ENCODE results near the gene CACNA1H. TPM values are rescaled to one million over a fixed set of nuclear protein-coding genes. Genes with fewer than 3 reads are reported as not detected.

Gene CACNA1H
- total and polyA plus RNA-seq, 9 of the 15 experiments (the other 6 are each of a cell fraction or from before 2014, with no cell fraction given), result 0.10 to 0.18 TPM; not detected in 7

DNA sequence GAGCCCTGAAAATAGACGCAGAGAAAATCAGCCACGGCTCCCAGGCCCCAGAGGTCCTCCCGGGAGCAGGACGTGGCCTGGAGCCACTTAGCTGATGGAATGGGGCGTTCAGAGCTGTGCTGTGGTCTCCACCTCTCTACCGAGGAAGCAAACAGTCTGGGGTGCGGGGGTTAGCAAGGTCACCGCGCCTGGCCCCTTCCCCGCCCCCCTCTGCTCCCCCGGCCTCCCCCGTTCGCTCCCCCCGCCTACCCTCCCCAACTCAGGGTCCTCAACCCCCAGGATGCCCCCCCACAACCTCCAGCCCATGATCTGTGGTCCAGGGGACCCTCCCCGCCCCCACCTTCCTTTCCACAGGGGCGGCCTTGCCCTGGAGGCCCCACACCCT lies 36.2 kb upstream of the CACNA1H start:
- WGBS (ENCODE audit: insufficient coverage, low coverage, missing lambda C conversion rate), result 4% methylated on average over 7 of the region's 16 CpGs
- no peak overlapping the region for H3K4me3 ChIP-seq
- TF ChIP-seq, protein P1, sequence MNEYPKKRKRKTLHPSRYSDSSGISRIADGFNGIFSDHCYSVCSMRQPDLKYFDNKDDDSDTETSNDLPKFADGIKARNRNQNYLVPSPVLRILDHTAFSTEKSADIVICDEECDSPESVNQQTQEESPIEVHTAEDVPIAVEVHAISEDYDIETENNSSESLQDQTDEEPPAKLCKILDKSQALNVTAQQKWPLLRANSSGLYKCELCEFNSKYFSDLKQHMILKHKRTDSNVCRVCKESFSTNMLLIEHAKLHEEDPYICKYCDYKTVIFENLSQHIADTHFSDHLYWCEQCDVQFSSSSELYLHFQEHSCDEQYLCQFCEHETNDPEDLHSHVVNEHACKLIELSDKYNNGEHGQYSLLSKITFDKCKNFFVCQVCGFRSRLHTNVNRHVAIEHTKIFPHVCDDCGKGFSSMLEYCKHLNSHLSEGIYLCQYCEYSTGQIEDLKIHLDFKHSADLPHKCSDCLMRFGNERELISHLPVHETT (CRISPR knock-in tag; conservative IDR thresholded peaks at IDR 0.05 in 1 of 2, IDR thresholded peaks at IDR 0.05 in 1 of 2), result no peak
- TF ChIP-seq PCBP1 (IDR thresholded peaks at IDR 0.05; ENCODE audit: low read depth, low read length, poor library complexity, severe bottlenecking) (no peak), MAFK (IDR thresholded peaks at IDR 0.05; ENCODE audit: low read length) (no peak), TAF15 (IDR thresholded peaks at IDR 0.05; ENCODE audit: low read depth, low read length) (no peak), ETS2 (tag; IDR thresholded peaks at IDR 0.05; ENCODE audit: borderline replicate concordance, poor library complexity, severe bottlenecking) (no peak), PRPF4 (IDR thresholded peaks at IDR 0.05; ENCODE audit: insufficient read depth, low read depth, low read length, poor library complexity, severe bottlenecking) (no peak), ZNF354B (CRISPR knock-in tag; IDR thresholded peaks at IDR 0.05) (no peak), HDAC8 (tag; IDR thresholded peaks at IDR 0.05) (no peak), HNRNPUL1 (IDR thresholded peaks at IDR 0.05; ENCODE audit: low read length) (no peak), SP1 (CRISPR knock-in tag; IDR thresholded peaks at IDR 0.05) (no peak), ZNF551 (CRISPR knock-in tag; IDR thresholded peaks at IDR 0.05) (no peak), SOX6 (IDR thresholded peaks at IDR 0.05) (no peak)
- TF ChIP-seq, protein P2, sequence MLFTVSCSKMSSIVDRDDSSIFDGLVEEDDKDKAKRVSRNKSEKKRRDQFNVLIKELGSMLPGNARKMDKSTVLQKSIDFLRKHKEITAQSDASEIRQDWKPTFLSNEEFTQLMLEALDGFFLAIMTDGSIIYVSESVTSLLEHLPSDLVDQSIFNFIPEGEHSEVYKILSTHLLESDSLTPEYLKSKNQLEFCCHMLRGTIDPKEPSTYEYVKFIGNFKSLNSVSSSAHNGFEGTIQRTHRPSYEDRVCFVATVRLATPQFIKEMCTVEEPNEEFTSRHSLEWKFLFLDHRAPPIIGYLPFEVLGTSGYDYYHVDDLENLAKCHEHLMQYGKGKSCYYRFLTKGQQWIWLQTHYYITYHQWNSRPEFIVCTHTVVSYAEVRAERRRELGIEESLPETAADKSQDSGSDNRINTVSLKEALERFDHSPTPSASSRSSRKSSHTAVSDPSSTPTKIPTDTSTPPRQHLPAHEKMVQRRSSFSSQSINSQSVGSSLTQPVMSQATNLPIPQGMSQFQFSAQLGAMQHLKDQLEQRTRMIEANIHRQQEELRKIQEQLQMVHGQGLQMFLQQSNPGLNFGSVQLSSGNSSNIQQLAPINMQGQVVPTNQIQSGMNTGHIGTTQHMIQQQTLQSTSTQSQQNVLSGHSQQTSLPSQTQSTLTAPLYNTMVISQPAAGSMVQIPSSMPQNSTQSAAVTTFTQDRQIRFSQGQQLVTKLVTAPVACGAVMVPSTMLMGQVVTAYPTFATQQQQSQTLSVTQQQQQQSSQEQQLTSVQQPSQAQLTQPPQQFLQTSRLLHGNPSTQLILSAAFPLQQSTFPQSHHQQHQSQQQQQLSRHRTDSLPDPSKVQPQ (CRISPR knock-in tag; IDR thresholded peaks at IDR 0.05; ENCODE audit: borderline replicate concordance), result no peak
- TF ChIP-seq, protein P3, sequence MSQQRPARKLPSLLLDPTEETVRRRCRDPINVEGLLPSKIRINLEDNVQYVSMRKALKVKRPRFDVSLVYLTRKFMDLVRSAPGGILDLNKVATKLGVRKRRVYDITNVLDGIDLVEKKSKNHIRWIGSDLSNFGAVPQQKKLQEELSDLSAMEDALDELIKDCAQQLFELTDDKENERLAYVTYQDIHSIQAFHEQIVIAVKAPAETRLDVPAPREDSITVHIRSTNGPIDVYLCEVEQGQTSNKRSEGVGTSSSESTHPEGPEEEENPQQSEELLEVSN (IDR thresholded peaks at IDR 0.05; ENCODE audit: borderline replicate concordance in 1 of 2, extremely low read depth in 1 of 2, insufficient read depth in 1 of 2, insufficient read length in 1 of 2, low read depth in 1 of 2, low read length in 1 of 2, poor library complexity in 1 of 2, severe bottlenecking in 1 of 2), result no peak

More for the DNA sequence above, 36.2 kb upstream of the CACNA1H start:
- CTCF ChIA-PET (ENCODE audit: low intra/inter-chr PET ratio), result no interaction called here
- DNase-seq (ENCODE audit: extremely low read depth in 1 of 4, low spot score in 3 of 4) (no peak), ATAC-seq (no peak), FAIRE-seq (no peak)
- Histone ChIP-seq H3K27ac (ENCODE audit: extremely low read depth, low read depth, low read length) (no peak overlapping the region), H3K9me3 (replicated peaks; ENCODE audit: control insufficient read depth, insufficient read depth, low read depth, low read length) (no peaks in the 10 kb centered on the region), H3K9ac (ENCODE audit: insufficient read depth in 1 of 2, low read depth in 2 of 2, low read length in 2 of 2) (no peak overlapping the region), H3K4me2 (ENCODE audit: insufficient read depth, low read length) (no peak overlapping the region), H3K27me3 (ENCODE audit: control insufficient read depth in 2 of 2, insufficient read depth in 2 of 2, low read length in 2 of 2) (peaks cover 17 to 63% of the 10 kb centered on the region in 2 experiments; a peak in 3 of 5 replicates), H3K4me1 (replicated peaks in 1 of 2; ENCODE audit: control insufficient read depth in 2 of 2, insufficient read depth in 2 of 2, low read length in 2 of 2) (peaks cover 0 to 69% of the 10 kb centered on the region in 2 experiments; a peak in 2 of 5 replicates), H4K20me1 (replicated peaks; ENCODE audit: control insufficient read depth, insufficient read depth, low read length) (peaks cover 11% of the 10 kb centered on the region), H3K9me1 (ENCODE audit: control insufficient read depth, insufficient read depth, low read length) (no peaks in the 10 kb centered on the region), H2AFZ (ENCODE audit: low read depth, low read length) (no peak overlapping the region), H3K79me2 (ENCODE audit: control insufficient read depth, insufficient read depth, low read length) (no peaks in the 10 kb centered on the region), H3K36me3 (ENCODE audit: control insufficient read depth, insufficient read depth, low read length) (no peaks in the 10 kb centered on the region)
- POLR2A ChIA-PET, result interaction anchor here (0.6 kb wide), 1 partner anchor 27 kb away, joined by 3 read pairs; no protein-coding TSS in a partner anchor
- in situ Hi-C loops (cut with MboI), result no loop called here
- intact Hi-C loops (cut with micrococcal nuclease), result no loop called here
- BruUV-seq (replicated peaks), result no TSS peak

Data from K562 (cell line).